GM21360 (cell line): ENCODE results near the gene TRABD2B.

Source experiments
- ATAC-seq: cut with Tn5 transposase; IDR thresholded peaks from one replicate; pipeline ENCODE4 v1.9.1; 2021; ENCODE audit warnings: mild to moderate bottlenecking, moderate library complexity; ENCODE audit not compliant: unreplicated experiment

The TRABD2B gene

GRCh38 chr1:47810964-47811682 is 186.1 kb downstream of the TRABD2B start:
- no peak for ATAC-seq

GRCh38 chr1:47809301-47810084 is 187.7 kb downstream of the TRABD2B start:
- no peak for ATAC-seq

GRCh38 chr1:47808612-47809011 is 188.6 kb downstream of the TRABD2B start:
- ATAC-seq: no peak

DNA sequence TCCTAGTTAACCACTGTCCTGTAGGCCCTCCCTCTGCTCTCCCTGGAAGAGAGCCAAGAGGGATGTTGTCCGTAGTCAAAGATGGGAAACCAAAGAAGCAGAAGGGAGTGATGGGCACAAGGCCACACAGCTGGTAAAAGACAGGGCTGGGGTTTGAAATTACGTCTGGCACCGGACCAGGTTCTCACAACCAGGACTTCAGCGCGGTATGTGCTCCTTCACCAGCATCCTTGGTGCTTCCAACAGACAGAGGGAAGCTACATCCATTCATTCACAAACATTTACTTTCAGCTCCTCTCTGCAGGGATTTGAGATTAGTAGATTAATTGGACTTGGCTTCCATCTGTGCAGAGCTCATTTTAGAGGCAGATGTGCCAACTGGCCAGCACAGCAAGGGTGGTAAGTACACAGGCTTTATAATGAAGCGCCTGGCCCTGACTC is 191.2 kb downstream of the TRABD2B start:
- ATAC-seq: no peak

DNA sequence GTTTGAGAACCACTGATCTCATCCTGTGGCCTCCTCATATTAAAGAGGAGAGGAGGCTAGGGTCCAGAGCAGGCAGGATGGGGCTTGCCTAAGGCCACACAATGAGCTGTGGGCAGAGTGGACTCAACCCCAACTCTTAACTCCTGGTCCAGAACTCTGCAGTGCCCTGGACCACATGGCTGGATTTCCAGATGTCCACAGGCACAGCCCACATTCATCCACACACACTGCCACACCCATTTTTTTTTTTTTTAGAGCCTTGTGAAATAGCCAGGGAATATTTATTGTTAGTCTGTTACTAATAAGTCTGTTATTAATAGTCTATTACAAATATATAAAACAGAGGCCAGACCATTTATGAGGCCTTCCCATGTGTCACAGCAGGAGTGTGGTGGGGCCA is 192.2 kb downstream of the TRABD2B start:
- ATAC-seq: no peak

GRCh38 chr1:47803815-47804501 is 193.2 kb downstream of the TRABD2B start:
- ATAC-seq: no peak

- ATAC-seq: no peak
Measured at GRCh38 chr1:47797575-47797974, 199.6 kb downstream of the TRABD2B start.

GRCh38 chr1:47796626-47797025 is 200.6 kb downstream of the TRABD2B start:
- no peak for ATAC-seq

DNA sequence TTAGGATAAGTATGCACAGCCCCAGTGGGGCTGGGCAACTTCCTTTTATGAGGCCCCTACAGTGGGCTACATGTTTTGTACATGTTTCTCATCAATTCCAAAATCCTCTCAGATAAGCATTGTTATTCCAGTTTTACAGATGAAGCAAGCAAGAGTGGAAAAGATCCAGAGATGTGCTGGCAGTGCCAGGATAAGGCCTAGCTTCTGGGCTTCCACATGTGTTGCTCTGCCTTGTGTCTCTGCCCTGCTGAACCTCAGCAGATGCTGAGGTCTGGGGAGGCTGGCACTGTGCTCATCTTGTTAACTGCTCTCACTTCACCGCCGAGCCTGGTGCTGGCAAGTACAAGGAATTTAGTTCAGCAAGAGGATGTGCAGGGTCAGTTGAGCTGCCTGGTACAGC is 202.1 kb downstream of the TRABD2B start:
- no peak for ATAC-seq

GRCh38 chr1:47794530-47794929 is 202.7 kb downstream of the TRABD2B start:
- ATAC-seq: no peak

DNA sequence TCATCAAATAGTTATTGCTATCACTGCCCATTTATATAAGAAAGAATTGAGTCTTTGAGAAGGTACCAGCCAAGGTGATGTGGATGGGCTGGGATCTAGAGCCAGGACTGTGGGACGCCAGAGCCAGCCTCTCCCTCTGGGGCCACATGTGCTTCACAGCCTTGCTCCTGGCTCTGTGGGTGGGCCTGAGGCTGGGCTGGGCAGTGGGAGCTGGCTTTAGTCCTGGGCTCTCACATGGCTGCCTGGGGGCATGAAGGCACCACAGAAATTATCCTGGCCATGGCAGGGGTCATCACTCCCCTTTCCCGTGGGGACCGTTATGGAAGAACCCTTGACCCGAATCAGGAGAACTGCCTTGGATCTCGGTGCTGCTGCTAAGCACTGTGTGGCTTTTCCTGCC is 203.1 kb downstream of the TRABD2B start:
- ATAC-seq: no peak

DNA sequence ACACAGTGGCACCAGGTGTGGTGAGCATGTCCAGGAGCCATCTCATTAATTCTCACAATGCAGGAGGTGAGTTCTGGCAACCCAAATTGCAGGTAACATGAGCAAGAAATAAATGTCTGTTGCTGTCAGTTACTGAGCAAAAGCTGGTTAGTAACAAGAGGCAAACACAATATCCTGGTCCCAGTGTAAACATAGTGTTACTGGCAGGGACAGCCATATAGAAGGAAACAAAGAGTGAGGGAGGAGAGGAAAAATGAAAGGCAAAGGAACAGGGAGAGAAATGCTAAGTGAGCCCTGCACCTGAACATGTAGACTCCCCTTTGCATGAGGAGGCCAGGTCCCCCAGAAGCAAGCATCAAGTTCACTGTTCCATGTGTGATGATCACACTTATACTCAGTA is 203.6 kb downstream of the TRABD2B start:
- no peak for ATAC-seq

- ATAC-seq: no peak
Measured at GRCh38 chr1:47792779-47793178, 204.4 kb downstream of the TRABD2B start.

DNA sequence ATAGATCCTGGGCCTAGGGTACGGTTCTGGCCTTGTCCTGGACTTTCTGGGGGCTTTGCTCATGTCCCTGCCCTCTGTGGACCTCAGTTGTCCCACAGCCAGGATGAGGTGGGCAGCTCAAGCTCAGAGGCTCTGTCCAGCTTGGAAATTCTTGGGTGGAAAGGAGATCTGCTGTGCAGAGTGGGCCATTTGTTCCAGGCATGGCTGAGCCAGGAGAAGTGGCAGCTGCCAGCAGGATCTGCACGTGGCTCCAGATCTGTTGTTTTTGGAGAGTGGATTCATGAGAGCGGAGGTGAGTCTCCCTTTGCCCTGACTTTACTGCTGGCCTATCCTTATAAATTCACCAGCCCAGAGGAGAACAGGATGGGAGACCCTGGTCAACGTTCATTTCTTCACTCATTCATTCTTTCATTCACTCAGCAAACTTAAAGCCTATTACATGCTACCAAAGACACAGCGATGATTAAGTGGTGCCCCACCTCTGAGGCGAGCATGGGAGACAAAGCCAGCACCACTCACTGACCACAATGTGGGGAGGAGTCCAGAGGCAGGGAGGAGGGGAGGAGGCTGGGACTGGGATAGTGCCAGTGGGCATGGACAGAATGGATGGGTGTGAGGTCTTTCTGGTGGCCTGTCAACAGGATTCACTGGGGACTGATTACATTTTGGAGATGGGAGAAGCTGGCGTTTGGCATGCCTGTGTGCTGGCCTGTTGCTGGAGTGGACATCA is 205.1 kb downstream of the TRABD2B start:
- ATAC-seq: no peak

- no peak for ATAC-seq
Measured at GRCh38 chr1:47788761-47789160, 208.4 kb downstream of the TRABD2B start.

GRCh38 chr1:47787560-47787959 is 209.6 kb downstream of the TRABD2B start:
- no peak for ATAC-seq

DNA sequence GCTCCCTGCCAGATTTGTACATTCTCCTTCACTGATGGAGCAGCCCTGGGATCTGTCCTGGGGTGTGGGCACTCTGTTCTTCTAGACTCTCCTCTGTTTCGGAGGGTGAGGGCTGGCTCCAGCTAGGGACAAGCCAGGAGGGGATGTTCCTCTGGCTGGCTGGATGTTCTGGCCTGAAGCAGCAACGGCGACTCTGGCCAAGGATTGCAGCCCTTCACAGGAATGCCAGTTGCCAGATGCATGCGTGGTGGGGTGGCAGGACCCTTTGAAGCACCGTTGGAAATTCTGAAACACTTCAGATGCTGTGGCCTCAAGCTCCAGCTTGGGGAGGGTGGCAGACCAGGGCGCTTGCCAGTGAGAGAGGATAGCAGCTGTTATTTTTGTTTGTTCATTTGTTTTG is 210.9 kb downstream of the TRABD2B start:
- ATAC-seq: no peak

DNA sequence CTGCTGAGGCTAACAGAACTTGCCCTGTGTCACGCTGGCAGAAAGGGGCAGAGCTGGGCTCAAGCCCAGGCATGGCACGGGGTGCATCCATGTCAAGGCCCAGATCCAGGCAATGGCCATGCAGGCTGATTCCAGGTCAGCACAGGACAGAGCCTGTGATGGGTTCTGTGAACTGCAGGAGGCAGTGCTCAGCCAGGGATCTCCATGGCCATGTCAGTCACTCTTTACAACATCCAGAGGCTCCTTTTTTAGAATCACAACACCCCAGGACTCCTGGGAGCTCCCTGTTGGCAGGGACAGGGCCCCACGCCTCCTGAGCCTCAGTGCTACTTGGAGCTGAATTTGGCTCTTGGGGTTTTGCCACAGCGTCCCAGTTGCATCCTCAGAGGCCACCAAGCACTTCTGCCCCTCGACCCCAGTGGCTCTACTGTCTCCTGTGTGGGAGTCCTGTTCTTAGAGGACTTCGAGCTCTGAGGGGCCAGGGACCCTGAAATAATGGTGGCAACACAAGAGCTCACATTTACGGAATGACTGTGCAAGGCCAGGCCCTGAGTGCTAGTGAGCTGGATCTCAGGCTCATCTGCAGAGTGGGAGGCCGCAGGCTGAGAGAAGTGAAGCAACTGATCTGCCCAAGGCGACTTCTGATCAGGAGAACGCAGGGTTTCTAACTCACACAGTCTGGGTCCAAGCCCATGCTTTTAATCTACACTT is 211.5 kb downstream of the TRABD2B start:
- no peak for ATAC-seq

DNA sequence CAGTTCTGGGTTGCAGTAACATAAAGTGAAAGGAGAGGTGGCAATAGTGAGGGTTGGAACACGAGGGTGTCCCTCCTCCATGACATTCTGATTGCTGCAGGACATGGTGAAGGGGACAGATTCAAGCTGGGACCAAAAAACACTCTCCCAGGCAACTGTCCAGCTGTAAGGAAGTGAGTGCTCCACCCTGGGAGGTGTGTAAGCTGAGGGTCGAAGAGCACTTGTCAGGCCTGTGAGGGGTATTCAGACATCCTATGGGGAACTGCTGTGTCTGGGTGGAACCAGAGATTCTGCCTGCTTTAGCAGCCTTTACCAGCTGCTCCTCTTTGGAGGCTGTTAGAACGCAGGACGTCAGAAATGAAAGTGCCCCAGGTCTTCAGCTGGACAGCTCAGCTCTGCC is 212.1 kb downstream of the TRABD2B start:
- no peak for ATAC-seq

- no peak for ATAC-seq
Measured at GRCh38 chr1:47784497-47784822, 212.7 kb downstream of the TRABD2B start.
